GM21367 (cell line): ENCODE measurements around the gene SIRPA.

Source experiments
- ATAC-seq: cut with Tn5 transposase; IDR thresholded peaks from one replicate; pipeline ENCODE4 v1.9.1; 2021; ENCODE audit not compliant: unreplicated experiment

Gene SIRPA

DNA sequence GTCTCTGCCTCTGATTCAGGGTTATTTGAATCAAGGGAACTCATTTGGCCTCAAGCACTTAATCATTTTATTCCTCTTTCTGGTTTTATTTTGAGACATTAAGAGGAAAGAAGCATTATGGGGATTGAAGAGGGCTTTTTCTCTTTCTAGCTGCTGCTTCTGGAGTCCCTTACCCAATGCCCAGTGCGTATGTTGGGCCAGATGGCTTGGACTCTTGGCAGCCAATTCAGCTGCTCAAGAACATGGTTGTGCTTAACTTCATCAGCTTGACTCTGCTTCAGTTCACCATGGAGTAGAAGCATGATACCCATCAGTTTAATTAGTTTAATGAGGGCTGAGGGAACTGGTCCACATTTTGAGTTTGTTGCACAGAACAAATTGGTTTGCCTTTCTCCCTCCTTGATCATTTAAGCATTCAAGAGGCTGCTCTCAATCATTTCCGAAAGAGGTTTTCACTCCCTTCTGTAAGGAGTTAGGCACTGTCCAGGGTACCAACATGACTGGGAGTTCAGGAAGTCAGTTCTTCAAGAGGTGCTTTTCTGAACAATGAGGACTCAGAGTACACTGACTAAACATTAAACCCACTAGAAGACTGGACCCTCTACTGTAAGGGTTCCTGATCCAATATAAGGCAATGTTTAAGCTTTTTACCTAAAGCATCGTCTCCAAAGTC, 84.0 kb downstream of the SIRPA start:
- no peak for ATAC-seq

DNA sequence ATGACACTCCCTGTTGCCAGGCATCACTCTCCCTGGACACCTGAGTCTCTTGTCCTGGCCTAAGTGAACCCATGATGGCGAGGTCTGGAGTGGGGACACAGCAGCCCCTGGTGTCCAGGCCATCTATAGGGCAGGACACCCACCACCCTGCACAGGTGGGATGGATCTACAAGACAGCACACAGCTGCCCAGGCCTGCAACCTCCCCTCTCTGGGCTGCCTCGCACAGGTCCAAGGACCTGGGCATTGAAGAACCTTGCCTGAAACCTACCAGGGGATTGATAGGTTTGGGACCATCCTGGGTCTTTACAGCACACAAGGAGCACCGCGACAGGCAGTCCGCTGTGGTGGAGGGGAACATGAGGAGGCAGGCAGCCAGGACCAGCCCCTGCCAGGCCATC, 87.5 kb downstream of the SIRPA start:
- ATAC-seq, result no peak

DNA sequence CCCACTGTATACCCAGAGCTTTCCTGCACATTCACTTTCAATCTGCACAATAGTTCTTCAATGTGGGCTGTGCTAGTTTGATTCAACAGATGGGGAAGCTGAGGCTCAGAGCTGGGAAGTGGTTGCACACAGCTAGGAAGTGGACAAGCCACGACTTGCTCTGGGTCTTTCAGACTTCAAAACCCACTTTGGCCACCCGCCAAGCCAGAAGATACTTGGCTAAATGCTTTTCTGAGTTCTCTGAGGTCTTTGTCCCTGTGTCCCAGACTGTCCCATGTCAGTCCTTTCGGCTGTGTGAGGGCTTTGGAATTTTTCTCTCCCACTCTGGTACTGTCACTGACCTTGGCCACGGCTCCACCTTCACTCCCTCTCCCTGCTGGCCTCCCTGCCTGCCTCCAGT, 88.1 kb downstream of the SIRPA start:
- no peak for ATAC-seq

DNA sequence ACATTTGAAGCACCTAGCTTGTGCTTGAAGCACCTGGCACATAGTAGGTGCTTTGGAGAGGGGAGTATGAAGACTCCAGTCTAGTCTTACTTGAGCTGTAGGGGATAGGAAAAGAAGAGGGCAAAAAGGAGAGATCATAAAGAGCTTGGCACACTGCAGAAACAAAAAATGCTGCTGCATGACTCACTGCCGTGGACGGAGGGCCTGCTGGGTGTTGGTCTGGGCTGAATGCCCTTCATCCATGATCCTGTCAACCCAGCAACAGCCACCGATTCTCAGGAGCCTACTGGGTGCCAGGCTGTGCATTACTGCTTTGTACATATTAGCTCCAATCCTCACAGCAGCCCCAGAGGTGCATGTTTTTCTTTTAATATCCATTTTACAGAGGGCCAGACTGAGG, 92.6 kb downstream of the SIRPA start:
- ATAC-seq, result no peak
